ENCODE results near the gene CMKLR1. TPM values are rescaled to one million over a fixed set of nuclear protein-coding genes. Genes with fewer than 3 reads are reported as not detected.

Gene CMKLR1
- total RNA-seq = 0.32 and 0.44 TPM in 2 replicates
- long read RNA-seq = 0 reads

DNA sequence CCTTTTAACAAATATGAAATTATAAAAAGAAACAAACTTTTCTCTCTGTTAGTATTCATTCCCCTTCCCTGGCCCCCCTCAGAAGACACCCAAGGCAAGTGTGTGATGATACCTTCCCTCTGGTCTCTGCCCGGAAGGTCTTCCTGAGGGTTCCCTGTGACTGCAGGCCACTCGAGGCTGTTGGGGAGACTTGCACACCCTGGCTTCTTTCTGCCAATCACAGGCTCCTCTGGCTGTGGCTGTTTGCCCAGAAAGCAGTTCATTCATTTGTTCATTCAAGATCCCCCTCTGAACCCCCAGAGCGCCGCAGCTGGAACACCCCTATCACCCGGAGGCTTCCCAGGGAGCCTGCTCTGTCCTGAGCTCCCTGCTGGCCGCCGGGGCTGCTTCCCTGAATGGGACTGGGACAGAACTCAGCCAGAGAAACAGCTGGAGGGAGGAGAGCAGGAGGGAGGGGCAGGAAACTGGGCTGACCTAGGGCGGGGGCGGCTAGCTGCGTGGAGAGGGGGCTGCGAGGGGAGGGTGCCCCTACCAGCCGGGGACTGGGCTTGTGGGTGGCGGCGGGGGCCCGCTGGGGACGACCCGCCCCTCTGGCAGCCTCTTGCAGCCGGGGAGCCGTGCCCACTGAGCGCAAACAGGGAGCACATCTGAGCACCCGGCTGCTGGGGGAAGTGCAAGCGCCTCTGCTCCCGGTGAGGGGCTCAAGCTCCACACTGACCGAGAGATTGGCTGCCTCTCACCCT lies at the start of gene CMKLR1:
Gene CMKLR1, minus strand, starts transcription at position 397 of the 743 bp plus-strand sequence. CDS start 45,720 bp downstream, outside the sequence.
- Mint-ChIP-seq H3K27ac (ENCODE audit: unreplicated experiment) (no peak within 1 kb of the TSS), H3K9me3 (no peaks in the 10 kb centered on the region), H3K27me3 (ENCODE audit: low read depth) (peaks cover 10% of the 10 kb centered on the region), H3K4me1 (peaks cover 8% of the 10 kb centered on the region), H3K4me3 (no peak within 1 kb of the TSS), H3K36me3 (ENCODE audit: low read depth) (no peaks in the 10 kb centered on the region)
- DNase-seq (ENCODE audit: low read depth, low spot score) = no peak
- TF ChIP-seq CTCF (conservative IDR thresholded peaks at IDR 0.05) = no peak

GRCh38 chr12:108387771-108388170 lies 48.7 kb upstream of the CMKLR1 start:
- Mint-ChIP-seq H3K9me3 (no peaks in the 10 kb centered on the region), H3K4me1 (no peaks in the 10 kb centered on the region), H3K4me3 (no peak overlapping the region), H3K27me3 (ENCODE audit: low read depth) (peaks cover 12% of the 10 kb centered on the region), H3K27ac (ENCODE audit: unreplicated experiment) (no peak overlapping the region), H3K36me3 (ENCODE audit: low read depth) (no peaks in the 10 kb centered on the region)
- no peak for DNase-seq (ENCODE audit: low read depth, low spot score)
- TF ChIP-seq CTCF (conservative IDR thresholded peaks at IDR 0.05) = no peak

DNA sequence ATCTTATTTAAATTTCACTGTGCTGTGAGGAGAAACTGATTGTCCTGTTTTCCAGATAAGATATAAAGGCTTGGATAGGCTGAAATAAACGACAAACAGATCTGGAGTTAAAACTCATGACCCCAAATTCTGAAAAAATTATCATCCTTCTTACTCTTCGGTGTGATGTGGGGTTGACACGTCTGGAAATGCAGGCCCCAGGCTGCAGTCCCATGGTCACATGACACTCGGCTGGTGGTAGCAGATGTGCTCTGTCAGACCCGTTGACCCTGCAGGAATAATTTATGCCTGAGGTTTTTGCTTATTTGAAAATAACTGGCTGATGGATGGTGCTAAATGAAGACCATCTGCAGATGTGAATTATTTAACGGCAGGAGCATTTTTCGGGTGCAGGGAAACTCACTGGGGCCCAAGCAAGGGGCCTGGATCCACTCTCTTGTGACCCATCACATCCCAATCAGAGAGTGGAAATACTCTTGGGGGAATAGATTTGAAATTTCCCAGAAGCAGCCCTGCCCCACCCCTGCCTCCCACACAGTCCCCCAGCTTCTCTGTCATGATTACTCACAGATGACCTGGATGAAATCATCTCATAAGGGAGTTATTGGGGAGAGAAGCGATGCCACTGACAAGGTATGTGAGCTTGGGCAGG lies 47.7 kb upstream of the CMKLR1 start:
- DNase-seq (ENCODE audit: low read depth, low spot score) = no peak
- no peak overlapping the region for H3K4me3 Mint-ChIP-seq
- no peaks in the 10 kb centered on the region for H3K4me1 Mint-ChIP-seq
- H3K36me3 Mint-ChIP-seq (ENCODE audit: low read depth) = no peaks in the 10 kb centered on the region
- H3K9me3 Mint-ChIP-seq = no peaks in the 10 kb centered on the region
- H3K27ac Mint-ChIP-seq (ENCODE audit: unreplicated experiment) = no peak overlapping the region
- no peak for TF ChIP-seq CTCF (conservative IDR thresholded peaks at IDR 0.05)
- peaks cover 21% of the 10 kb centered on the region for H3K27me3 Mint-ChIP-seq (ENCODE audit: low read depth)

- Mint-ChIP-seq H3K4me3 (no peak overlapping the region), H3K9me3 (peaks cover 6% of the 10 kb centered on the region), H3K27me3 (ENCODE audit: low read depth) (peaks cover 24% of the 10 kb centered on the region), H3K36me3 (ENCODE audit: low read depth) (no peaks in the 10 kb centered on the region), H3K4me1 (no peaks in the 10 kb centered on the region), H3K27ac (ENCODE audit: unreplicated experiment) (no peak overlapping the region)
- DNase-seq (ENCODE audit: low read depth, low spot score) = no peak
- no peak for TF ChIP-seq CTCF (conservative IDR thresholded peaks at IDR 0.05)
Measured at GRCh38 chr12:108382437-108382801, 43.3 kb upstream of the CMKLR1 start.

DNA sequence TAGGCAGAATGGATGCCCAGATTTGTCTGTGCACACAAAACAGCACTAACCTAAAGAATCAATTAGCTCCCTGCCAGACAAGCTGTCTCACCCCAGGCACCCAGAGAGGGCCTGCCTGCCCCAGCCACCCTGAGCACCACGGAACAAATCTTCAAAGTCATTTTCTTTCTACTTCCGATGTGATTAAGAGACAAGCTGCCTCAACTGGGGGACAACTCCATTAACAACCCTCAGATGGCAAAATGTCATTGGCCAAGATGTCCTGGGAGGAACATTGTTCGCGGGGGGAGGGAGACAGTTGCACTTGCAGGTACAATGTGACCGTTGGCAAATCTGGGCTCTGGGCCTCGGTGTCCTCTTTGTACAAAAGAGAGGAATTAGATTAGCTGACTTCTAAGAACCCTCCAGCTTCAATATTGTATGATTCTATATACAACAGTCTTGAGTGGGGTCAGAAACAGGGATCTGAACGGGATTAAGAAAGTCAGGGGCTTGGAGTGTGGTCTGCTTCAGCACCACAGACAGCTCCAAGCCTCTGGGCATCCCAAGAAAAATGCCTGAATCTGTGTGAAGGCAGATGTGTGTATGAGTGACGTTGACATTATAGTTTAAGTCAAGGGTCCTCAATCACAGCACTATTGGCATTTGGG lies 42.8 kb upstream of the CMKLR1 start:
- Mint-ChIP-seq H3K4me3 (no peak overlapping the region), H3K4me1 (no peaks in the 10 kb centered on the region), H3K36me3 (ENCODE audit: low read depth) (no peaks in the 10 kb centered on the region), H3K27me3 (ENCODE audit: low read depth) (peaks cover 26% of the 10 kb centered on the region), H3K9me3 (peaks cover 9% of the 10 kb centered on the region), H3K27ac (ENCODE audit: unreplicated experiment) (no peak overlapping the region)
- no peak for TF ChIP-seq CTCF (conservative IDR thresholded peaks at IDR 0.05)
- DNase-seq (ENCODE audit: low read depth, low spot score) = peak; percentile 56
